GM19328 (cell line): ENCODE results near the gene PAGR1.

ENCODE experiments used
- ATAC-seq: cut with Tn5 transposase; IDR thresholded peaks from one replicate; pipeline ENCODE4 v1.9.1; 2021; ENCODE audit warnings: mild to moderate bottlenecking, moderate library complexity; ENCODE audit not compliant: unreplicated experiment

PAGR1 gene

GRCh38 chr16:29834079-29834478, 18.1 kb downstream of the PAGR1 start:
- ATAC-seq, result no peak

GRCh38 chr16:29835926-29836325, 20.0 kb downstream of the PAGR1 start:
- ATAC-seq, result no peak

- ATAC-seq, result no peak
Measured at GRCh38 chr16:29836623-29837022, 20.7 kb downstream of the PAGR1 start.

- ATAC-seq, result no peak
Measured at GRCh38 chr16:29837841-29838240, 21.9 kb downstream of the PAGR1 start.

GRCh38 chr16:29839822-29840221, 23.9 kb downstream of the PAGR1 start:
- ATAC-seq, result no peak

GRCh38 chr16:29840240-29840639, 24.3 kb downstream of the PAGR1 start:
- ATAC-seq, result no peak

- ATAC-seq, result no peak
Measured at GRCh38 chr16:29841631-29842030, 25.7 kb downstream of the PAGR1 start.

- no peak for ATAC-seq
Measured at GRCh38 chr16:29842732-29843346, 26.9 kb downstream of the PAGR1 start.

- no peak for ATAC-seq
Measured at GRCh38 chr16:29843931-29844330, 28.0 kb downstream of the PAGR1 start.

GRCh38 chr16:29844575-29845331, 28.8 kb downstream of the PAGR1 start:
- no peak for ATAC-seq

GRCh38 chr16:29845656-29846055, 29.7 kb downstream of the PAGR1 start:
- no peak for ATAC-seq

- ATAC-seq, result no peak
Measured at GRCh38 chr16:29848420-29849297, 32.7 kb downstream of the PAGR1 start.

- no peak for ATAC-seq
Measured at GRCh38 chr16:29849505-29849904, 33.6 kb downstream of the PAGR1 start.

- no peak for ATAC-seq
Measured at GRCh38 chr16:29850998-29851397, 35.0 kb downstream of the PAGR1 start.

- ATAC-seq, result no peak
Measured at GRCh38 chr16:29852654-29853053, 36.7 kb downstream of the PAGR1 start.

GRCh38 chr16:29854520-29855100, 38.7 kb downstream of the PAGR1 start:
- ATAC-seq, result no peak

- ATAC-seq, result no peak
Measured at GRCh38 chr16:29857133-29857760, 41.3 kb downstream of the PAGR1 start.

GRCh38 chr16:29858149-29858849, 42.3 kb downstream of the PAGR1 start:
- ATAC-seq, result no peak

- ATAC-seq, result no peak
Measured at GRCh38 chr16:29858974-29859373, 43.0 kb downstream of the PAGR1 start.

- ATAC-seq, result no peak
Measured at GRCh38 chr16:29860218-29860617, 44.3 kb downstream of the PAGR1 start.
